ENCODE data around the gene SNRNP200.
"Not testable (repeated sequence)": the region's sequence is repeated elsewhere in the genome, so short reads cannot be mapped to it uniquely, and the experiment has no call there.

SNRNP200 gene

GRCh38 chr2:96267159-96267971 is 38.0 kb downstream of the SNRNP200 start:
- no peak for DNase-seq

GRCh38 chr2:96265840-96266679 is 39.3 kb downstream of the SNRNP200 start, which contains the start of the genes CIAO1 and TMEM127:
TSS of gene CIAO1 (plus strand) at chr2:96266225. CDS start at chr2:96266351, 126 bp downstream.
TSS of gene TMEM127 (minus strand) at chr2:96265997. CDS start at chr2:96265381, 616 bp downstream.
- DNase-seq = peak; percentile 97

- no peak for DNase-seq
Observed at GRCh38 chr2:96265349-96265839, 40.0 kb downstream of the SNRNP200 start.

GRCh38 chr2:96264656-96265348 is 40.5 kb downstream of the SNRNP200 start:
- no peak for DNase-seq

GRCh38 chr2:96264086-96264485 is 41.3 kb downstream of the SNRNP200 start:
- DNase-seq = no peak

GRCh38 chr2:96262306-96262705 is 43.0 kb downstream of the SNRNP200 start:
- DNase-seq = no peak

GRCh38 chr2:96261328-96262003 is 43.9 kb downstream of the SNRNP200 start:
- no peak for DNase-seq

- peak; percentile 77 for DNase-seq
Observed at GRCh38 chr2:96260387-96261260, 44.7 kb downstream of the SNRNP200 start.

GRCh38 chr2:96259497-96259921 is 45.8 kb downstream of the SNRNP200 start:
- DNase-seq = no peak

- no peak for DNase-seq
Observed at GRCh38 chr2:96258166-96259022, 47.0 kb downstream of the SNRNP200 start.

GRCh38 chr2:96257744-96258143 is 47.6 kb downstream of the SNRNP200 start:
- DNase-seq = not testable (repeated sequence)

GRCh38 chr2:96256611-96257113 is 48.7 kb downstream of the SNRNP200 start:
- DNase-seq = no peak

- no peak for DNase-seq
Observed at GRCh38 chr2:96254571-96254970, 50.8 kb downstream of the SNRNP200 start.

GRCh38 chr2:96253006-96253405 is 52.3 kb downstream of the SNRNP200 start:
- no peak for DNase-seq

GRCh38 chr2:96252526-96252925 is 52.8 kb downstream of the SNRNP200 start:
- no peak for DNase-seq

- DNase-seq = peak; percentile 93
Observed at GRCh38 chr2:96251721-96252292, 53.5 kb downstream of the SNRNP200 start.

- no peak for DNase-seq
Observed at GRCh38 chr2:96250188-96250587, 55.2 kb downstream of the SNRNP200 start.

GRCh38 chr2:96249654-96250053 is 55.7 kb downstream of the SNRNP200 start:
- no peak for DNase-seq

GRCh38 chr2:96248624-96249023 is 56.7 kb downstream of the SNRNP200 start:
- DNase-seq = no peak

- DNase-seq = no peak
Observed at GRCh38 chr2:96247896-96248295, 57.5 kb downstream of the SNRNP200 start.

Measured in kidney glomerular epithelial cell (primary cell).